RPMI7951 (cell line): ENCODE data around the gene MTF2. TPM values are rescaled to one million over a fixed set of nuclear protein-coding genes. Genes with fewer than 3 reads are reported as not detected.

ENCODE experiments used
- DNase-seq: peaks from one replicate; pipeline ENCODE4 v3.0.0-alpha.2; 2012; ENCODE audit warnings: low read depth
- total RNA-seq: library from RNA; depleted of rRNA; stranded (reverse); fragments of >200 nt; shearing (Covaris generic); gene quantifications from 2 replicates; pipeline ENCODE4 v1.2.3, GENCODE V29; 2014

The MTF2 gene
- total RNA-seq, 1 experiment from 2014 or later, result 24.5 TPM

GRCh38 chr1:93082313-93082712 is 3.2 kb downstream of the MTF2 start:
- no peak for DNase-seq

GRCh38 chr1:93083979-93084378 is 4.9 kb downstream of the MTF2 start:
- DNase-seq, result no peak

- DNase-seq, result no peak
Observed at GRCh38 chr1:93087532-93087931, 8.4 kb downstream of the MTF2 start.

GRCh38 chr1:93093332-93094006 is 14.4 kb downstream of the MTF2 start:
- DNase-seq, result no peak

GRCh38 chr1:93095804-93096585 is 16.9 kb downstream of the MTF2 start:
- DNase-seq, result no peak

GRCh38 chr1:93102142-93102541 is 23.1 kb downstream of the MTF2 start:
- no peak for DNase-seq

- DNase-seq, result no peak
Observed at GRCh38 chr1:93106226-93106625, 27.1 kb downstream of the MTF2 start.

GRCh38 chr1:93107395-93107794 is 28.3 kb downstream of the MTF2 start:
- no peak for DNase-seq

GRCh38 chr1:93108335-93108734 is 29.3 kb downstream of the MTF2 start:
- no peak for DNase-seq

- DNase-seq, result no peak
Observed at GRCh38 chr1:93109578-93109977, 30.5 kb downstream of the MTF2 start.

GRCh38 chr1:93111065-93111464 is 32.0 kb downstream of the MTF2 start:
- DNase-seq, result no peak

- no peak for DNase-seq
Observed at GRCh38 chr1:93111561-93111960, 32.5 kb downstream of the MTF2 start.

GRCh38 chr1:93113127-93113526 is 34.0 kb downstream of the MTF2 start:
- DNase-seq, result no peak

- DNase-seq, result no peak
Observed at GRCh38 chr1:93114391-93114790, 35.3 kb downstream of the MTF2 start.

- DNase-seq, result no peak
Observed at GRCh38 chr1:93120614-93121013, 41.5 kb downstream of the MTF2 start.

GRCh38 chr1:93123201-93123783 is 44.2 kb downstream of the MTF2 start:
- DNase-seq, result no peak

GRCh38 chr1:93124556-93125355 is 45.7 kb downstream of the MTF2 start:
- no peak for DNase-seq

GRCh38 chr1:93129507-93130099 is 50.5 kb downstream of the MTF2 start:
- no peak for DNase-seq

- DNase-seq, result no peak
Observed at GRCh38 chr1:93132638-93133037, 53.6 kb downstream of the MTF2 start.

GRCh38 chr1:93136445-93136844 is 57.4 kb downstream of the MTF2 start:
- no peak for DNase-seq

- DNase-seq, result no peak
Observed at GRCh38 chr1:93137604-93138292, 58.7 kb downstream of the MTF2 start.
